Measurements from ENCODE around the gene MRPL24. TPM values are rescaled to one million over a fixed set of nuclear protein-coding genes. Genes with fewer than 3 reads are reported as not detected.

MRPL24 gene
- total RNA-seq, 1 donor, result 17.7 TPM

- no peak for DNase-seq (ENCODE audit: insufficient read length, low spot score, missing footprints)
These were observed 10.0 kb upstream of the MRPL24 start for GRCh38 chr1:156750711-156751450.

GRCh38 chr1:156750191-156750672, 9.3 kb upstream of the MRPL24 start:
- H3K27me3 ChIP-seq (ENCODE audit: insufficient read depth, low read length), result no peaks in the 10 kb centered on the region
- peaks cover 54% of the 10 kb centered on the region for H3K4me1 ChIP-seq (ENCODE audit: insufficient read depth, low read length)
- peaks cover 74% of the 10 kb centered on the region for H3K79me2 ChIP-seq (ENCODE audit: insufficient read depth, low read length)
- peak; percentile 88 for DNase-seq (ENCODE audit: insufficient read length, low spot score, missing footprints)
- no peaks in the 10 kb centered on the region for H3K9me3 ChIP-seq (ENCODE audit: low read depth, low read length)
- H3K36me3 ChIP-seq (ENCODE audit: insufficient read depth, low read length), result peaks cover 12% of the 10 kb centered on the region
- peak overlapping the region; percentile 85 for H3K4me3 ChIP-seq (ENCODE audit: insufficient read depth, low read length)
- H3K27ac ChIP-seq (ENCODE audit: low read depth, low read length), result peak overlapping the region; percentile 88
- TF ChIP-seq CTCF (IDR thresholded peaks at IDR 0.05; ENCODE audit: extremely low read depth, low read depth, low read length), result no peak
- peak overlapping the region; percentile 93 for H3K4me2 ChIP-seq (ENCODE audit: insufficient read depth, low read length)
- H4K20me1 ChIP-seq (ENCODE audit: insufficient read depth, low read length), result no peaks in the 10 kb centered on the region
- peak overlapping the region; percentile 14 for H2AFZ ChIP-seq (ENCODE audit: low read length)

More at GRCh38 chr1:156750711-156751450, 10.0 kb upstream of the MRPL24 start:
- H3K36me3 ChIP-seq (ENCODE audit: insufficient read depth, low read length), result peaks cover 9% of the 10 kb centered on the region
- H3K9me3 ChIP-seq (ENCODE audit: low read depth, low read length), result no peaks in the 10 kb centered on the region
- H3K4me2 ChIP-seq (ENCODE audit: insufficient read depth, low read length), result peak overlapping the region; percentile 93
- peak overlapping the region; percentile 85 for H3K4me3 ChIP-seq (ENCODE audit: insufficient read depth, low read length)
- H4K20me1 ChIP-seq (ENCODE audit: insufficient read depth, low read length), result no peaks in the 10 kb centered on the region
- peak overlapping the region; percentile 88 for H3K27ac ChIP-seq (ENCODE audit: low read depth, low read length)
- peak overlapping the region; percentile 17 for H2AFZ ChIP-seq (ENCODE audit: low read length)
- H3K4me1 ChIP-seq (ENCODE audit: insufficient read depth, low read length), result peaks cover 51% of the 10 kb centered on the region
- H3K79me2 ChIP-seq (ENCODE audit: insufficient read depth, low read length), result peaks cover 68% of the 10 kb centered on the region
- TF ChIP-seq CTCF (IDR thresholded peaks at IDR 0.05; ENCODE audit: extremely low read depth, low read depth, low read length), result no peak
- H3K27me3 ChIP-seq (ENCODE audit: insufficient read depth, low read length), result no peaks in the 10 kb centered on the region

- Histone ChIP-seq H3K4me2 (ENCODE audit: insufficient read depth, low read length) (peak overlapping the region; percentile 93), H3K4me3 (ENCODE audit: insufficient read depth, low read length) (peak overlapping the region; percentile 85), H3K79me2 (ENCODE audit: insufficient read depth, low read length) (peaks cover 78% of the 10 kb centered on the region), H3K27ac (ENCODE audit: low read depth, low read length) (peak overlapping the region; percentile 88), H4K20me1 (ENCODE audit: insufficient read depth, low read length) (no peaks in the 10 kb centered on the region), H3K27me3 (ENCODE audit: insufficient read depth, low read length) (no peaks in the 10 kb centered on the region), H3K4me1 (ENCODE audit: insufficient read depth, low read length) (peaks cover 54% of the 10 kb centered on the region), H3K36me3 (ENCODE audit: insufficient read depth, low read length) (peaks cover 14% of the 10 kb centered on the region), H2AFZ (ENCODE audit: low read length) (peak overlapping the region; percentile 14), H3K9me3 (ENCODE audit: low read depth, low read length) (no peaks in the 10 kb centered on the region)
- no peak for TF ChIP-seq CTCF (IDR thresholded peaks at IDR 0.05; ENCODE audit: extremely low read depth, low read depth, low read length)
- no peak for DNase-seq (ENCODE audit: insufficient read length, low spot score, missing footprints)
These were observed 8.7 kb upstream of the MRPL24 start for GRCh38 chr1:156749419-156750118.
